WTC11 (cell line): ENCODE measurements around the gene RANBP10. TPM values are rescaled to one million over a fixed set of nuclear protein-coding genes. Genes with fewer than 3 reads are reported as not detected.

ENCODE experiments used
- ATF2 ChIP-seq: sonication (generic); formaldehyde crosslinking; IDR thresholded peaks from 2 replicates; pipeline ENCODE4 v1.8.1; 2022; ENCODE audit warnings: low read depth, missing genetic modification reagents, borderline replicate concordance
- FOXK1 ChIP-seq: sonication (generic); formaldehyde crosslinking; IDR thresholded peaks from 2 replicates; pipeline ENCODE4 v1.8.0; 2022; ENCODE audit warnings: mild to moderate bottlenecking, moderate library complexity, missing genetic modification reagents
- FOXP1 ChIP-seq: sonication (generic); formaldehyde crosslinking; IDR thresholded peaks from 2 replicates; pipeline ENCODE4 v1.8.0; 2022; ENCODE audit warnings: missing genetic modification reagents, mild to moderate bottlenecking, moderate library complexity, borderline replicate concordance
- FOXP4 ChIP-seq: sonication (generic); formaldehyde crosslinking; IDR thresholded peaks from 2 replicates; pipeline ENCODE4 v1.8.0; 2022; ENCODE audit warnings: mild to moderate bottlenecking, missing genetic modification reagents
- JAZF1 ChIP-seq: fragments of 250-450 bp; sonication (Bioruptor Pico); IDR thresholded peaks from 2 replicates; pipeline ENCODE4 v1.9.0; 2021; ENCODE audit warnings: moderate library complexity, mild to moderate bottlenecking, inconsistent platforms
- RORB ChIP-seq: fragments of 250-450 bp; sonication (Bioruptor Pico); IDR thresholded peaks from 2 replicates; pipeline ENCODE4 v1.9.0; 2021; ENCODE audit warnings: mild to moderate bottlenecking
- SP1 ChIP-seq: sonication (generic); formaldehyde crosslinking; conservative IDR thresholded peaks from 2 replicates; pipeline ENCODE4 v1.8.1; 2022; ENCODE audit warnings: missing genetic modification reagents
- TEAD1 ChIP-seq: sonication (generic); formaldehyde crosslinking; IDR thresholded peaks from 2 replicates; pipeline ENCODE4 v1.8.0; 2022; ENCODE audit warnings: mild to moderate bottlenecking, missing genetic modification reagents
- USF1 ChIP-seq: sonication (generic); formaldehyde crosslinking; IDR thresholded peaks from 2 replicates; pipeline ENCODE4 v1.8.0; 2022; ENCODE audit warnings: mild to moderate bottlenecking, missing genetic modification reagents
- ZBTB21 ChIP-seq: sonication (generic); formaldehyde crosslinking; IDR thresholded peaks from 2 replicates; pipeline ENCODE4 v1.8.1; 2023; ENCODE audit warnings: mild to moderate bottlenecking, missing genetic modification reagents, borderline replicate concordance
- ZNF425 ChIP-seq: fragments of 250-450 bp; sonication (Bioruptor Pico); conservative IDR thresholded peaks from 2 replicates; pipeline ENCODE4 v1.9.0; 2021; ENCODE audit warnings: mild to moderate bottlenecking
- total RNA-seq: library from RNA; stranded (reverse); gene quantifications from 3 replicates; pipeline ENCODE4 v1.2.3, GENCODE V29; 2021
- TF ChIP-seq, protein P1 (sequence below): sonication (generic); formaldehyde crosslinking; IDR thresholded peaks from 2 replicates; pipeline ENCODE4 v1.8.1; 2023; ENCODE audit warnings: mild to moderate bottlenecking, missing genetic modification reagents, moderate library complexity
- TF ChIP-seq, protein P2 (sequence below): fragments of 250-450 bp; sonication (Bioruptor Pico); IDR thresholded peaks from 2 replicates; pipeline ENCODE4 v1.9.0; 2021; ENCODE audit warnings: mild to moderate bottlenecking
- TF ChIP-seq, protein P3 (sequence below): sonication (generic); formaldehyde crosslinking; IDR thresholded peaks from 2 replicates; pipeline ENCODE4 v1.8.1; 2022; ENCODE audit warnings: mild to moderate bottlenecking, moderate library complexity, missing genetic modification reagents
- TF ChIP-seq, protein P4 (sequence below): sonication (generic); formaldehyde crosslinking; IDR thresholded peaks from 2 replicates; pipeline ENCODE4 v1.8.0; 2022; ENCODE audit warnings: mild to moderate bottlenecking, missing genetic modification reagents

RANBP10 gene
- total RNA-seq, 1 experiment from 2014 or later = 14.0 TPM

DNA sequence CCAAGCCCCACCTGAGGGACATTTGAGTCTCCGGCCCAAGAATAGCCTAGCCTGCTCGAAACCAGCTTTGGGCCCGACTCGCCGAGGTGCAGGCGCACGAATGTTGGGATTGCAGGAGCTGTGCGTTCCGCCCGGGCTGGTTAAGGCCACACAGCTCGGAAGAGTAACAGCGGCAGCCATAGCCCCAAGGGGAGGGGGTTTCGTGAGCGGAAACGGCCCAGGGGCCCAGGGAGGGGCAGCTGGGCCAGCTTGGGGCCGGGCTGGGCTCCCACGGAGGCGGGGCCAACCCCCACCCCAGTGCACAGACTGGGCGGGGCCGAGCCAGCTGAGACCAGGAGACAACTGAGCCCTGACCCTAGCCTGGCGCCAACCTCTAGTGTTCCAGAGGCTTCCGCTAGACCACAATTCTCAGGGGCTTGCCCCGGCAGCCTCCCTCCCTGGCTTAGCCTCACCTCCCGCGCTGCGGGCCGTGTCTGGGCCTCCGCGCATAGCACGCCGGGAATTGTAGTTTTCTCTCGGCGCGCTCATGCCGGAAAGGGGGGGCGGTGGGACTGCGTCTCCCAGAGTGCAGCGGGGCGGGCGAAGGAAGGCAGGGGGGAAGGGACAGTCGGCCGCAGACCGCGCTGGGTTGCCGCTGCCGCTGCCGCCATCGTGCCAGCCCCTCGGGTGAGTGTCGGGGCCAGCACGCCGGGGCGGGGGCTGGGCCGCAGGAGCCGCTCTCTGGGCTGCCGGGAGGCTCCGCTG lies 40.1 kb upstream of the RANBP10 start, which contains the start of gene NUTF2 (continued):
- TF ChIP-seq ZNF425 (CRISPR knock-in tag) (no peak), FOXP4 (CRISPR knock-in tag) (0 out of 2 replicates have a peak, but pooled peaks have one; percentile 22), SP1 (CRISPR knock-in tag) (peak; percentile 79), TEAD1 (CRISPR knock-in tag) (peak; percentile 90), FOXK1 (CRISPR knock-in tag) (peak; percentile 82), RORB (CRISPR knock-in tag) (no peak), ZBTB21 (no peak), JAZF1 (CRISPR knock-in tag) (no peak), ATF2 (no peak), USF1 (CRISPR knock-in tag) (0 out of 2 replicates have a peak, but pooled peaks have one; percentile 46), FOXP1 (CRISPR knock-in tag) (peak; percentile 0; the same call in 1 of the 2 replicates)
- TF ChIP-seq, protein P1, sequence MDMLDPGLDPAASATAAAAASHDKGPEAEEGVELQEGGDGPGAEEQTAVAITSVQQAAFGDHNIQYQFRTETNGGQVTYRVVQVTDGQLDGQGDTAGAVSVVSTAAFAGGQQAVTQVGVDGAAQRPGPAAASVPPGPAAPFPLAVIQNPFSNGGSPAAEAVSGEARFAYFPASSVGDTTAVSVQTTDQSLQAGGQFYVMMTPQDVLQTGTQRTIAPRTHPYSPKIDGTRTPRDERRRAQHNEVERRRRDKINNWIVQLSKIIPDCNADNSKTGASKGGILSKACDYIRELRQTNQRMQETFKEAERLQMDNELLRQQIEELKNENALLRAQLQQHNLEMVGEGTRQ (CRISPR knock-in tag) = no peak; the same call in 1 of the 2 replicates
- TF ChIP-seq, protein P2, sequence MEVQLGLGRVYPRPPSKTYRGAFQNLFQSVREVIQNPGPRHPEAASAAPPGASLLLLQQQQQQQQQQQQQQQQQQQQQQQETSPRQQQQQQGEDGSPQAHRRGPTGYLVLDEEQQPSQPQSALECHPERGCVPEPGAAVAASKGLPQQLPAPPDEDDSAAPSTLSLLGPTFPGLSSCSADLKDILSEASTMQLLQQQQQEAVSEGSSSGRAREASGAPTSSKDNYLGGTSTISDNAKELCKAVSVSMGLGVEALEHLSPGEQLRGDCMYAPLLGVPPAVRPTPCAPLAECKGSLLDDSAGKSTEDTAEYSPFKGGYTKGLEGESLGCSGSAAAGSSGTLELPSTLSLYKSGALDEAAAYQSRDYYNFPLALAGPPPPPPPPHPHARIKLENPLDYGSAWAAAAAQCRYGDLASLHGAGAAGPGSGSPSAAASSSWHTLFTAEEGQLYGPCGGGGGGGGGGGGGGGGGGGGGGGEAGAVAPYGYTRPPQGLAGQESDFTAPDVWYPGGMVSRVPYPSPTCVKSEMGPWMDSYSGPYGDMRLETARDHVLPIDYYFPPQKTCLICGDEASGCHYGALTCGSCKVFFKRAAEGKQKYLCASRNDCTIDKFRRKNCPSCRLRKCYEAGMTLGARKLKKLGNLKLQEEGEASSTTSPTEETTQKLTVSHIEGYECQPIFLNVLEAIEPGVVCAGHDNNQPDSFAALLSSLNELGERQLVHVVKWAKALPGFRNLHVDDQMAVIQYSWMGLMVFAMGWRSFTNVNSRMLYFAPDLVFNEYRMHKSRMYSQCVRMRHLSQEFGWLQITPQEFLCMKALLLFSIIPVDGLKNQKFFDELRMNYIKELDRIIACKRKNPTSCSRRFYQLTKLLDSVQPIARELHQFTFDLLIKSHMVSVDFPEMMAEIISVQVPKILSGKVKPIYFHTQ (CRISPR knock-in tag) = no peak
- TF ChIP-seq, protein P3, sequence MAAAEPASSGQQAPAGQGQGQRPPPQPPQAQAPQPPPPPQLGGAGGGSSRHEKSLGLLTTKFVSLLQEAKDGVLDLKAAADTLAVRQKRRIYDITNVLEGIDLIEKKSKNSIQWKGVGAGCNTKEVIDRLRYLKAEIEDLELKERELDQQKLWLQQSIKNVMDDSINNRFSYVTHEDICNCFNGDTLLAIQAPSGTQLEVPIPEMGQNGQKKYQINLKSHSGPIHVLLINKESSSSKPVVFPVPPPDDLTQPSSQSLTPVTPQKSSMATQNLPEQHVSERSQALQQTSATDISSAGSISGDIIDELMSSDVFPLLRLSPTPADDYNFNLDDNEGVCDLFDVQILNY = peak; percentile 94
- TF ChIP-seq, protein P4, sequence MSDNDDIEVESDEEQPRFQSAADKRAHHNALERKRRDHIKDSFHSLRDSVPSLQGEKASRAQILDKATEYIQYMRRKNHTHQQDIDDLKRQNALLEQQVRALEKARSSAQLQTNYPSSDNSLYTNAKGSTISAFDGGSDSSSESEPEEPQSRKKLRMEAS (CRISPR knock-in tag) = peak; percentile 89
